Activated CD8-positive, alpha-beta memory T cell treated with anti-CD3 and anti-CD28 coated beads, Interleukin-2, amount 50 U/mL, for 48 hours (primary cell): ENCODE data around the gene CCDC85B.
"Not testable (repeated sequence)": the region's sequence is repeated elsewhere in the genome, so short reads cannot be mapped to it uniquely, and the experiment has no call there.

Experiments used
- DNase-seq: peaks from one replicate; pipeline ENCODE4 v3.0.0-alpha.2; 2020

CCDC85B gene

DNA sequence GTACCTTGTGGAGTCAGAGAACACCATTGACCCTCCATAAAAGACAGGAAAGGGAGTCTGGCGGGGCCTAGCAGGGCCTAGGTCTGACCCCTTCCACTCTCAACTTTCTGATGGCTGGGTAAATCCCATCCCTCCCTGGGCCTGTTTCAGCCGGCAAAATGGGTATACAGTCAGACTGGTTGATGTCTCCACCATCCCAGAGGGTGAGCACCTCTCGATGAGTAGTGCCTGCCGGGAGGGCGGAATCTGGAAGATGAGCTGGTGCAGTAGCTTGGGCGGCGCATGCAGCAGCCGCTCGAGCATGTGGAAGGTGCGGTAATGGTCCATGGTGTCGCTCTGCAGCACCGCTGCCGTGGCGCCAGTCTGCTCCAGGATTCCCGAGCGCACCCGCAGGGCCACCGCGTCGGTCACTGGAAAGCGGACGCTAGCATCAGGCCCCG, 2.7 kb upstream of the CCDC85B start:
- no peak for DNase-seq

DNA sequence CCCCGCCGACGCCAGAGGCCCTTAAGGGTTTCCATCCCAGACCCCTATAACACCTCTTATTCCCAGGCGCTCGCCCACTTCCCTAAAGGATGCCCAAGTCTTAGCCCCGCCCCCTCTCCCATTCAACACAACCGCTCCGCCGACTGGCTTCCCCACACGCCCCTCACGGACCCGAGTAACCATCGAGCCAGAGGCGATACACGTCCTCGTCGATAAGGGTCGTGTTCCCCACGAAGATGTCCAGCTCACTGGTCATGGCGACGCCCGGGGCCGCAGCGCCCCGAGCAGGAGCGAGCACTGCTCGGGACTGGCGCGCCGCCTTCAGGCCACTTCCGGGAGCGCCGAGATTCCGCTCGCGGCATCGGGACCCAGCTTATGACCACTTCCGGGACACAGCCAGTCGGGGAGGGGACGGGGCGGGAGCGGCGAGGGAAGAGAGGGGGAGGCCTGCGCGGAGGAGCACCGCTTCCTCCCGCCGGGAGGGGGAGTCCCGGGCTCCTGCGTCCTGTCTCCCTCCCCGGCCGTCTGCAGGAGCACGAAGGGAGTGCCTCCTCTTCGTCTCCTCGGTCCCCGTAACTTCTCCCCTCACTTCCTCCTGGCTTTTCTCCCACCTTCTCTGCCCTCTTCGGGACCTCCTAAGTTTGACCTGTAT, 2.2 kb upstream of the CCDC85B start, which contains the start of gene FIBP:
Gene FIBP (minus strand): TSS at position 309 of the 652 bp plus-strand sequence. CDS start 53 bp downstream, at position 256.
- DNase-seq, result peak; percentile 97

DNA sequence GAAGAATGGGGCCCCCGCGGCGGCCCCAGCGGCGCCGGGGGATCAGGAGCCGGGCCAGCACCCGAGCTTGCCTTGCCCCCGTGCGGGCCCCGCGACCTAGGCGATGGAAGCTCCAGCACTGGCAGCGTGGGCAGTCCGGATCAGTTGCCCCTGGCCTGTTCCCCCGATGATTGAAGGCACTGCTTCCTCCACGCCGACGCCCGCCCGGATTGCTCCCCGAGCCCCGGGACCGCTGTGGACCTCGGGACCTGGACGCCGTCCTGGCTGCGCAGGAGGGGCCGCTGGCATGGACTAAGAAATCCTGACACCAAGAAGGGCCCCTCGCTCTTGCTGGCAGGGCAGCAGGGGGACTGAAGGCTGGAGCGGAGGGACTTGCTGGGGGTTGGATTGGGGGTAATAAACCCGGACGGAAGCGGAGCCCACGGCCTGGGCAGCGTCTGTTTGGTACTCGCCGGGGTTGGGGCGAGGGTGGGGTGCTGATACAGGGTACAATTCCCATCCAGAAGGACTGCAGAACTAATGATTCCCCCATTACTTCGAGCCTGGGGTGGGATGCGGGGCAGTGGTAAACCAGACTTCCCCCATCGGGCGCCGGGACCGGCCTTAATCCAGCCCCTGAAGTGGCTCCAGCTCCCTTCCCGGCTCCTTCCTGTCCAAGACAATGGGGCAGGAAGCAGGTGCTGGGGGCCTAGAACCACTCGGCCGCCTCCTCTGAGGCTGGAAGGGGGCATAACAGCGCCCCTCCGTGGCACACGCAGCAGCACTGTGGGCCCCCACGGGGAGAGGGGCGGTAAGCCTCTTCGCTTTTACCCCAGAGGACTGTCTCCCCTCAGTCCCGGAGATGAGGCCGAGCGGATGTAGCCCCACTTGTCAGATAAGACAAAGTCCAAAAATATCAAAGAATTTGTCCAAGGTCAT, 1.0 kb downstream of the CCDC85B start:
- peak; percentile 82 for DNase-seq

DNA sequence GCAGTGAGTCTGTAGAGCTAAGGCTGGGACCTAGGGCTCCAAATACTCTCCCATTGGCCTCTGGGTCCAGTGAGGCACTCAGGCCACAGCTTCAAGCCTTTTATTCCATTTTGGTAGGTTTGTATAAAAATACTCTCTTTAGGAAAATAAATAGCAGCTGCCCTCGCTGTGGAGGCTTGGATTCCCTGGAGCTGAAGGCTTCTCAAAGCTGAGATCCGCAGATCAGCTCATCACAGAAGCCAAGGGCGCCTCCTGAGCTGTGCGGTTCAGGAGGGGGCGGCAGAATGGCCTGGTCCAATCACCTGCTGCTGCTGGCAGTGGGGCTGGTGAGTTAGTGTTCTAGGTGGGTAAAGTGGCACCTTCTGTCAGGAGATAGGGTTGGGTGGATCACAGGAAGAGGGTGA, 1.7 kb downstream of the CCDC85B start:
- DNase-seq, result not testable (repeated sequence)

DNA sequence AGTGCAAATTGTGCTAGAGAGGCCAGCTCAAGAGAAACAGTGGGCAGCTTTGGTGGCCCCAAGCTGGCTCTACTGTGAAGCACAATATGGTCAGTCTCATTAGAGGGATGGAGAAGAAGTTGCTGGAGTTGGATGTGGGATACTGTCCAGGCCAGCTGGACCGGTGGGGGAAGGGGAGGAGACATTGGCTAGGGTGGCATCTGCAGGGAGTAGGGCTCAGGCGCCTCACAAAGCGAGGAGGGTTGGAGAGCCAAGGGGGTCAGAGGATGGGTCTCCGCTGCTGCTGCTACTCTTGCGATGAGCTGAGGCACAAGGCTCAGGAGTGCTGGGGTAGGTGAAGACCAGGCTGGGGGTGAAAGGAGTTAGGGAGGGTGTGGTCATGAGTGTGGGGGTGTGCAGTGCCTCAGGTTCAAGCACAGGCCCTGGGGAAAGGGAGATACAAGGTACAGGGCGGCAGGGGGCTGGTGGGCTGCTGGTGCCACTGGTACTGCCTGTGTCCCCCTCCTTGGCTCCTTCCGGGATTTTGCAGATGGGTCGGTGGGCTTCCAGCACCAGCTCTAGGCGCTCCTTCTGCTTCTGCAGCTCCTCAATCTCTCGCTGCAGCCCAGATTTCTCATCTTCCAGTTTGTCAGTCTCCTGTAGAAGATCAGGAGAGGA, 2.3 kb downstream of the CCDC85B start:
- no peak for DNase-seq

DNA sequence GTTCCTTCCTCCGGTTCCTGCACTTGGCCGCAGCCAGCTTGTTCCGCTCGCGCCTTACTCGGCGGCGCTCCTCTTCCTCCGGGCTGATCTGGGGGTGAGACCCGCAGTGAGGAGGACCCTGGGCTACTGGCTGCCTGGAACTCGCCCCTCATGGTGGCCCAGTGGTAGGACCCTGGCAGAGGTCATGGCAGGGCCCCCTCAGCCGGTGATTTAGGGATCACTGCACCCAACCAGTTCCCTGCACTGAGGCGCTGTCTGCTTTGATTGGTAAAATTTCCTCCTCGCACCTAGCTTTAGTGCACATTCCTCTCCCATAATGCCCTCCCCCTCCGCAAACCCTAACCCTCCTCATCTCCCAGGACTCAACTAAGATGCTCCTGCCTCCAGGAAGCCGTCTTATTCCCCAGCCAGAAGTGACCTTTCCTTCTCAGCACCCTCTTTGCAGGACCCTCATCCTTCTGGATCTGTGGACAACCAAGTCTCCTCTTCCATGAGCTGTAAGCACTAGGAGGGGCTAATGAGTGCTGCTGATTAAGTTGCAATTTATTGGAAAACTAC, 3.6 kb downstream of the CCDC85B start:
- DNase-seq, result peak; percentile 76

DNA sequence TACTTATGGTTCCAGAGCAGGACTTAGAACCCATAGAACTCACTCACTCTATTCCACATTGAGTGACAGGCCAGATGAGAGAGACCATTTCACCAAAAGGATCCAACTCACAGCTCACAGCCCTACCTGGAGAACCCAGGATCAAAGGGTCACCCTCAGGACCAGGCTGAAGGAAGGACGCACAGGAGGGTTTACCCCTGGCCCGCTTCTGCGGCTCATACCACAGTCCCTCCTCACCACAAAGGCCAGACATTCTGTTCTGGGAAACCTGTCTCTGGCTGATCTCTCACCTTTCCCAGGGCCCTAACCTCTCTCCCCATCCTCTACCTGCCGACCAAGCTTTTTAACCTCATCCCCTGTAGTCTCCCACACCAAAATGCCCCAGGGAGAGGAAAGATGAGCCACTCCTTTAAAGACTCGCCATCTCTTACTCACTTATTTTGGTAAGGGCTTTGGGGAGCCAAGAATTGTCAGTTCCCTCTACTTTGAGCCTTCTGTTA, 5.1 kb downstream of the CCDC85B start:
- no peak for DNase-seq

DNA sequence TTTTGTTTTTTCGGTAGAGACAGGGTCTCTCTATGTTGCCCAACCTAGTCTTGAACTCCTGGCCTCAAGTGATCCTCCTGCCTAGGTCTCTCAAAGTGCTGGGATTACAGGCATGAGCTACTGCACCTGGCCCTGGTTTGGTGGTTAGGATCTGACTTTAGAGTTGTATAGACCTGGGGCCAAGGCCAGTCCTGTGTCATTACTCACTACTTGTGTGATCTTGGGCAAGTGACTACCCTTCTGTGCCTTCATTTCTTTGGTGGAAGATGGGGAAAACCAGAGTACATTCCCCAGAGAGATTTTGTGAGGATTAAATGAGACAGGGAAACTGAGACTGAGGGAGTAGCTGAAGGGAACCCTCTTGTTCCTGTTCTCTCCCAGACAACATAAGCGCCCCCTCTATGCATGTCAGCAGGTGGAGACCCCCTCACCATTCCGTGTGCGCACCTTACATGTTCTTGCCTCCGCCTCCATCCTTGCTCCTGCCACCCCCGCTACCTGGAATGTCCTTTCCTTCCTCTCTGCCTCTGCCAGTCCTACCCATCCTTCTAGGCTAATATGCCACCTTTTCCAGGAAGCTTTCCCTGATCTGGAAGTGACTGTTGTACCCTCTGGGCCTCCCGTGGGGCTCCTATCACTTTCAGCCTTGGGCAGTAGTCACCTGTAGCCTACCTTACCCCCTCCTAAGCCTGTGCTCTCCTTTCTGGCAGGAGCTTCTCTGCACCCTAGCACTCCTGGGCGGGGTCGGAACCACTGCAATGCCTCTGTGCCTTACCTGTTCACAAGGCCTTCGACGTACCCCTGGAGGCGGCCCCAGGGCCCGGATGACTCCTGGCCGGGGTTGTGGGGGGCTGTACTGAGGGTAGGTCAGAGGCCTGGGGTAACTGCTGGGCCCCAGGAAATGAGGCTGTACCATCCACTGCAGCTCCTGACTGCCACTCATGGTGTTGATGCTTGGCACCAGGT, 5.8 kb downstream of the CCDC85B start:
- DNase-seq, result no peak

DNA sequence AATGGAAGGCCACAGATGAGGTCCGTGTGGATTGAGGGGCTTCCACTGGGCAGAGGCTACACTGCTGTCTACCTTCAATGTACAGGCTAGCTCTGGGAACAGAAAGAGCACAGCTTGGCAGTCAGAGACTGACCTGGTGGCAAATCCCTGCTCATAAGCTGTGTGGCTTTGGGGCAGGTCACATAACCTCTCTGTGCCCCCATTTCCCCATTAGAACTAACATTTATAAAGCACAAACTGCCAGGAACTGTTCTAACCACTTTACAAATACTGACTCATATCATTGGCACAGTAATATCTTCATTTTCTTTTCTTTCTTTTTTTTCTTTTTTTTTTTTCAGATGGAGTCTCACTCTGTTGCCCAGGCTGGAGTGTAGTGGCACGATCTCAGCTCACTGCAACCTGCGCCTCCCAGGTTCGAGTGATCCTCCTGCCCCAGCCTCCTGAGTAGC, 6.6 kb downstream of the CCDC85B start:
- DNase-seq, result no peak

DNA sequence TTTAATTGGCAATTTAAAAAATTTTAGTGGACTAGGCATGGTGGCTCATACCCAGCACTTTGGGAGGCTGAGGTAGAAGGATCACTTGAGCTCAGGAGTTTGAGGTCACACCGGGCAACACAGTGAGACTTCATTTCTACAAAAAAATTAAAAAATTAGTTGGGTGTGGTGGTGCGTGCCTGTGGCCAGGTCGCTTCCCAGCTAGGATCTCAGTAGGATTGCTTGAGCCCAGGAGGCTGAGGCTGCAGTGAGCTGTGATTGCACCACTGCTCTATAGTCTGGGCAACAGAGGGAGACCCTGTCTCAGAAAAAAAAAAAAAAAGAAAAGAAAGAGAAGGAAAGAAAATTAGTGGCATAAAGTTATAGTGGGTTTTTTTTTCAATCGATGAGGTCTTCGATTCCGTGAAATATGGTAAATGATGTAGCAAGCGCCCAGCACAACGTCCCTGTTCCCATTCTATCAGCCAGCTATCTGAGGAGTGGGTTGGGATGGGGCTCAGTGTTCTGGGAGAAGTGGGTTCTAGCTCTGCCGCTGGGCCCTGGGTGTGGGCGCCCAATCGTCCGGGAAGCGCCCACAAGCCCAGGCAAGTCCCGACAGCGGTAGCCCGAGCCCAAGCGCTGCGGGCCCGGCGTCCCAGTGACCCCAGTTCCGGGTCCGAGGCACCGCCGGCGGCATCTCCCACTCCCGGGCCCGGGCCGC, 8.3 kb downstream of the CCDC85B start:
- no peak for DNase-seq

DNA sequence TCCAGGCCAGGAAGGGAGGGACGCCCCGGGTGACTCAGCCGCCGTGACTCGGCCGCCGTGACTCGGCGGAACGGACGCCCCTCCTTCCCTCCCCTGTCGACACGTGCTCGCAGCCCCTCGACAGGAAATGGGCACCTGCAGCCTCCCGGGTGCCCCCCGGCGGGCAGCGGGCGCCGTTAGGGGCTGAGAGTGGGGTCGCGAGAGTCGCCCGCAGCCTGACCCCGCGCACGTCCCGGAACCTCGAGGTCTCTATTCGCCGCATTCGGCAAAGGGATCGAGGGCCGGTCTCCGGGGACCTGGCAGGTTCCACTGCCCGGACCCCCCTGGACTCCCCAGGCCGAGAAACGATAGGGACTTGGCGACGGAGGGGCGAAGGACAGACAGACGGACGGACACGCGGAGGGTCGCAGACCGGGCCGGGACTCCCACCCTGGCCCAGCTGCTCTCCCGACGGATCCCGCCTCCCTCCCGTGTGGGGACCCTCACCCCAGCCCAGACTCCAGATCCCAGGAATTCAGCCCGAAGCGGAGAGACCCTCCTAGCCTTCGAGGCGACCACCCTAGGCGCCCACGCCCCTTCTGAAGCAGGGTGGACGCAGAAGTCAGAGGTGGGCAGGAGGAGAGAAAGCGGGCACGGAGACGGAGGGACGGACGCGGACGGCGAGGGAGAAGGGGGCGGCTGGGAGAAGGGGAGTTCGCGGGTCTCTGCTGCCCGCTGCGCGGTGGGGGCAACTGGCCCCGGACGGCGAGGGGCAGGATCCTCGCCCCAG, 9.1 kb downstream of the CCDC85B start:
- peak; percentile 89 for DNase-seq

DNA sequence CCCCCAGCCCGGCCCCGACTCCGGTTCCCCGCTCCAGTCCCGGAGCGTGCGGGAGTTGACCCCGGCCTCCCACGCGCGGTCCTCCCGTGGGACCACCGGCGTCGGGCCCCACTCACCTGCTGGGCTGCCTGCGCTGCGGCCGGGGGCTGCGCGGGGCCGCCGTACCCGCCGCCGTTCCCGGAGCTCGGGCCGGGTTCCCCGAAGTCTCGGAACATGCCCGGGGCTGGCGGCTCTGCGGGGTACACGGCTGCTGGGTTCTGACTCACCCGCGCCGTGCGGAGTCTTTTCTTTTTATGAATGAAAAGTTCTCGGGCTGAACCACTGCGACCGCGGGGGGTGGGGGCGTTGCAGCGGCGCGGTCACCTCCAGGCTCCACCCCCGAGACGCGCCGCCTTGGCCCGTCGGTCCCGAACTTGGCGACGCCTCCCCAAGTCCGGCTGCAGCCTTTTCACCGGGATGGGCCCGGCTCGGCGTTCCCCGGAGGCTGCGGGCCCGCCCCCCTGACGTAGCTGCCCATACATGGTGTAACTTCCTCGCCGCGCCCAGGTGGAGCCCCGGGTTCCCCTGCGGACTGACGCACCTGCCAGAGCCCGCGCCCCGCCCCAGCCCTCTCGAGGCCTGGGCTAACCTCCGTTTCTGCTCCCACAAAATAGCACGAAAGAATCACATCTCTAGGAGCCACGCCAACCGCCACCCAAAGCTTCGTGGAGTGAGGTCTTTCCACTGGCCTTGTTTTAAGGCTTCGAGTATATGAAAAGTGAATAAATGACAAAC, 9.8 kb downstream of the CCDC85B start, which contains the start of gene FOSL1:
Gene FOSL1 (minus strand): TSS at position 264 of the 774 bp plus-strand sequence. CDS start 49 bp downstream, at position 215.
- DNase-seq, result peak; percentile 97

DNA sequence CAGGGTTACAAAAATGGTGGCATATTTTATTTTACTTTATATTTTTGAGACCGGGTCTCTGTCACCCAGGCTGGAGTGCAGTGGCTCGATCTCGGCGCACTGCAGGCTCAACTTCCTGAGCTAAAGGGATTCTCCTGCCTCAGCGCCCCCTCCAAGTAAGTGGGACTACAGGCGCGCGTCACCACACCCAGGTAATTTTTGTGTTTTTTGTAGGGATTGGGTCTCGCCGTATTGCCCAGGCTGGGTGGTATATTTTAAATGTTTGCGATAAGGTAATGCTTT, 10.4 kb downstream of the CCDC85B start:
- DNase-seq, result no peak

DNA sequence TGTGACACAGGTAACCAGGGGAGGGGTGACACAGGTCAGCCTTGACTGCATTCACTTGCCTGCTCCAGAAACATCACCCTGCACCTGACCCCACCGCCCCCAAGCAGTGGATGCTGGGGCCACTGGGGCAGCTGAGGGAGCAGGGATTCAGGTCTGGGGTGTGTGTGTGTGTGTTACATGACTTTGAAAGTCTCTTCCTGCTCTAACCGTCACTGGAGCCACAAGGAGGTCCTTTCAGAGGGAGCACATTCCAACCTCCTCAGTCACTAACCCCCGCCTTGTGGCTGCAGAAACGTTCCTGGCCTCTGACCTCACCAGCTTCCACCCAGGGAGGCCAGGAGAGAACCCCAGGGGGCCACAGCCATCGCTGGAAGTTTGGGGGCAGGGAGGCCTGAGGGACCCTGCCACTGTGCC, 12.6 kb downstream of the CCDC85B start:
- no peak for DNase-seq

DNA sequence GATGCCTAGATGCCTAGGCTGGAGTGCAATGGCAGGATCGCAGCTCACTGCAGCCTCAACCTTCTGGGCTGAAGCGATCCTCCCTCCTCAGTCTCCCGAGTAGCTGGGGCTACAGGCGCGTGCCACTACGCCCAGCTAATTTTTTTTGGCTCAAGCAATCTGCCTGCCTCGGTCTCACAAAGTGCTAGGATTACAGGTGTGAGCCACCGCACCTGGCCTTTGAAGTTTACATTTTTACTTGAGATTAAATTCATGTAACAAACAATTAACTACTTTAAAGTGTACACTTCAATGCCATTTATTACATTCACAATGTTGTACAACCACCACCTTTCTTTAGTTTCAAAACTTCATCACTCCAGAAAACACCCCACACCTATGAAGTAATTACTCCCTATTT, 13.2 kb downstream of the CCDC85B start:
- no peak for DNase-seq

DNA sequence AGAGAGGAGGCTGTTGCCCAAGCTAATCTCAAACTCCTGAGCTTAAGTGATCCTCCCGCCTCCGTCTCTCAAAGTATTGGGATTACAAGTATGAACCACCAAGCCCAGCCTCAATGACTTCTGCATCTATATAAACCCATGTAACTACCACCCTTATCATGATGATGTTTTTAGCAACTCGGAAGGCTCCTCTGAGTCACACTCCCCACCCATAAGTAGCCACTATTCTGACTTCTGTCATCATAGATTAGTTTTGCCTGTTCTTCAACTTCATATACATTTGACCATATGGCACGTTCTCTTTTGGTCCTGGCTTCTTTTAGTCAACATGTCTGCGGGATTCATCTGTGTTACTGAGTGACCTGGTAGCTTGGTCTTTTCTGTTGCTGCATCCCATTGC, 16.1 kb downstream of the CCDC85B start:
- no peak for DNase-seq

DNA sequence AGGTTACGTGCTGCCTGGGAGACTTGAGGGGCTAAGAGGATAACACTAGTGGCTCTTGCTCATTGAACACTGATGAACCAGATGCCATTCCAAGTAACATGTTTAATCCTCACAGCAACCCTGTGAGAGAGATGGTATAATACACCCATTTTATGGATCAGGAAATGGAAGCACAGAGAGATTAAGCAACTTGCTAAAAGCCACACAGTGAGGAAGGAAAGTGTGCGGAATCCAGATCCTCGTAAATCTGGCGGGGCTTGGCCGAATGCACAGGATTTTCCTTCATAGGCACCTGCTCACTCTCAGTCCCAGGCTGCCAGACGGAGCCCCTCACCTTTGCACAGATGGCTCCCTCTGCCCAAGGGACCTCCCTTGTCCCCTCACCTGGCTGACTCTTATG, 17.4 kb downstream of the CCDC85B start:
- DNase-seq, result no peak

DNA sequence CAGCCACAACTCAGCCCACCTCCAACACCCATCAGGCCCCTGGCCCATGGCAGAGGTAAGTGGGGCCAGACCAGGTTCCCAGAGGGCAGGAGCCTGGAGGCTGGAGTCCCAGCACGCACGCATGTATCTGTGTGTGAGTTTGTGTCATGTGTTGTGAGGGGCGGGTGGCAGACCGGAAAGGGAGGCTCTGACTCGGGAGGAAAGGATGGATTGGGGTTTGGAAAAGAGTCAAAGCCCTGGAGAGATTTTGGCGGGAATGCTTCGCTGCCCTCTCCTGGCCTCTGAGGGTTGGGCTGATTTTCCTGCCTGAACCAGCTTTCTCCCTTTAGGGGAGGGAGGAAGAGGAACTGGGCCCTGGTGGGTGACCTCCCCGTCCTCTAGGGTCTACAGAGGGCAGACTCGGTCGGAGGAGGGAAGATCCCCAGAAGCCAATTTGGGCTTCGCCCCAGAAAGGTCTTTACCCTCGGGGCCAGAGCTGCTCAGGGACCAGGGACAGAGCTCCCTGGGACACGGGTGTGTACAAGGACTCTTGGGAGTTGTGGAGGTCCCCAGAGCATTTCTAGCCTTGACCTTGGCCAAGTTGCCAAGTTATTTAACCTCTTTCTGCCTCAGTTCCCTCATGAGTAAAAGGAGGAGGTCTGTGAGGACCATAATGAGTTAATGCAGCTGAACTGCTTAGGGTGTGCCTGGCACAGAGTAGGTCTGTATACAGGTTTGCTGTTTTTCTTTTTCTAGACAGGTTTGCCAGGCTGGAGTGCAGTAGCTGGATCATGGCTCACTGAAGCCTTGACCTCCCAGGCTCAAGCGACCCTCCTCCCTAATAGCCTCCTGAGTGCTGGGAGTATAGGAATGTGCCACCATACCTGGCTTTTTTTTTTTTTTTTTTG, 21.5 kb downstream of the CCDC85B start:
- DNase-seq, result no peak
